A549 (cell line): ENCODE data around the gene GBGT1. TPM values are rescaled to one million over a fixed set of nuclear protein-coding genes. Genes with fewer than 3 reads are reported as not detected.

ENCODE experiments used
- ATAC-seq, 2 experiments: fragments of 200-7000 bp in 1 of 2; fragments of >200 bp in 1 of 2; cut with Nextera tagmentation in 1 of 2; cut with Tn5 transposase in 1 of 2; 3 replicates each; pipeline versions ENCODE4 v1.8.0 to v1.9.1; 2018 to 2020; ENCODE audit warnings: mild to moderate bottlenecking in 1 of 2, moderate library complexity in 1 of 2
- CTCF ChIA-PET: fragments of 300-600 bp; sonication (Branson Sonifier 250); formaldehyde crosslinking; extraction: SDS; loops from one replicate; lab custom pipeline; 2021; ENCODE audit warnings: antibody characterized with exemption, inconsistent platforms; lab: Yijun Ruan, JAX
- POLR2A ChIA-PET: fragments of 350-600 bp; formaldehyde crosslinking; extraction: SDS; loops from one replicate; lab custom pipeline; 2021; ENCODE audit warnings: antibody characterized with exemption, inconsistent platforms; lab: Yijun Ruan, JAX
- DNase-seq, 2 experiments: peaks; one replicate each; pipeline versions ENCODE4 v3.0.0 to v3.0.0-alpha.2; 2011 to 2016; ENCODE audit warnings: low read depth in 1 of 2, low spot score in 1 of 2
- FAIRE-seq: peaks from 2 replicates; lab custom pipeline; 2011; peaks lifted over from hg19 to GRCh38; lab: Jason Lieb, UNC
- H3K27ac ChIP-seq, 2 experiments: fragments of >200 bp; sonication (Bioruptor Twin); formaldehyde crosslinking; 3 replicates each; pipeline ENCODE4 v1.5.1; 2016 to 2017
- H3K4me1 ChIP-seq: fragments of >200 bp; sonication (Bioruptor Twin); formaldehyde crosslinking; 3 replicates; pipeline ENCODE4 v1.6.1; 2016
- H3K4me2 ChIP-seq: fragments of >200 bp; sonication (Bioruptor Twin); formaldehyde crosslinking; 3 replicates; pipeline ENCODE4 v1.6.1; 2016
- H3K4me3 ChIP-seq: fragments of >200 bp; sonication (Bioruptor Twin); formaldehyde crosslinking; 3 replicates; pipeline ENCODE4 v1.5.1; 2016
- H3K9me3 ChIP-seq: fragments of >200 bp; sonication (Bioruptor Twin); formaldehyde crosslinking; 3 replicates; pipeline ENCODE4 v1.6.1; 2016
- CEBPB ChIP-seq, 2 experiments: fragments of >200 bp in 1 of 2; sonication (Bioruptor Twin) in 1 of 2; formaldehyde crosslinking in 1 of 2; IDR thresholded peaks; 2 replicates each; pipeline ENCODE4 v1.6.1; 2012 to 2016
- CHD4 ChIP-seq: fragments of 200-600 bp; sonication (generic); IDR thresholded peaks from 2 replicates; pipeline ENCODE4 v1.6.1; 2016; ENCODE audit warnings: antibody characterized with exemption, mild to moderate bottlenecking, borderline replicate concordance
- FOSB ChIP-seq: fragments of 250-450 bp; sonication (Bioruptor Pico); IDR thresholded peaks from 2 replicates; pipeline ENCODE4 v1.5.0; 2020; ENCODE audit warnings: mild to moderate bottlenecking, moderate library complexity
- FOSL2 ChIP-seq, 2 experiments: fragments of 450-650 bp in 1 of 2; fragments of >200 bp in 1 of 2; sonication (Bioruptor Twin) in 1 of 2; formaldehyde crosslinking; IDR thresholded peaks; 2 replicates each; pipeline versions ENCODE4 v1.5.0 to v1.6.1; 2016 to 2020; ENCODE audit warnings: mild to moderate bottlenecking in 1 of 2, moderate library complexity in 1 of 2
- FOXS1 ChIP-seq: fragments of 250-450 bp; sonication (Bioruptor Pico); IDR thresholded peaks from 2 replicates; pipeline ENCODE4 v1.5.0; 2020; ENCODE audit warnings: mild to moderate bottlenecking, moderate library complexity
- GATA3 ChIP-seq: IDR thresholded peaks from 2 replicates; pipeline ENCODE4 v1.6.1; 2012; ENCODE audit warnings: borderline replicate concordance
- HDAC2 ChIP-seq: fragments of 200-600 bp; sonication (generic); IDR thresholded peaks from 2 replicates; pipeline ENCODE4 v1.6.1; 2016
- HES2 ChIP-seq: fragments of >200 bp; sonication (Bioruptor Twin); formaldehyde crosslinking; IDR thresholded peaks from 2 replicates; pipeline ENCODE4 v1.6.1; 2016
- HEYL ChIP-seq: fragments of 250-450 bp; sonication (Bioruptor Pico); IDR thresholded peaks from 2 replicates; pipeline ENCODE4 v1.8.0; 2021; ENCODE audit warnings: mild to moderate bottlenecking, moderate library complexity
- HOXA7 ChIP-seq: fragments of 250-450 bp; sonication (Bioruptor Pico); IDR thresholded peaks from 2 replicates; pipeline ENCODE4 v1.5.0; 2020; ENCODE audit warnings: mild to moderate bottlenecking, moderate library complexity
- JUN ChIP-seq, 2 experiments: fragments of >200 bp; sonication (Bioruptor Twin); formaldehyde crosslinking; IDR thresholded peaks; 2 replicates in 1 of 2; 3 replicates in 1 of 2; pipeline ENCODE4 v1.6.1; 2016 to 2017
- KDM1A ChIP-seq: fragments of 200-600 bp; sonication (generic); IDR thresholded peaks from 2 replicates; pipeline ENCODE4 v1.6.1; 2016; ENCODE audit warnings: low read depth, mild to moderate bottlenecking
- MAFK ChIP-seq: fragments of 450-650 bp; IDR thresholded peaks from 2 replicates; pipeline ENCODE4 v1.6.1; 2014; ENCODE audit not compliant: partially characterized antibody
- MAX ChIP-seq: IDR thresholded peaks from 2 replicates; pipeline ENCODE4 v1.6.1; 2012
- MYC ChIP-seq: IDR thresholded peaks from 2 replicates; pipeline ENCODE4 v1.6.1; 2012; ENCODE audit warnings: mild to moderate bottlenecking, inconsistent platforms, low read length, improper control_type of control experiment, borderline replicate concordance
- NR3C1 ChIP-seq: fragments of >200 bp; sonication (Bioruptor Twin); formaldehyde crosslinking; IDR thresholded peaks from 3 replicates; pipeline ENCODE4 v1.6.1; 2017
- RAD21 ChIP-seq, 2 experiments: fragments of >200 bp in 1 of 2; sonication (Bioruptor Twin) in 1 of 2; formaldehyde crosslinking in 1 of 2; IDR thresholded peaks in 1 of 2; conservative IDR thresholded peaks in 1 of 2; 2 replicates in 1 of 2; 3 replicates in 1 of 2; pipeline ENCODE4 v1.6.1; 2012 to 2018; ENCODE audit warnings: inconsistent platforms in 1 of 2
- RARB ChIP-seq: fragments of 250-450 bp; sonication (Bioruptor Pico); IDR thresholded peaks from 2 replicates; pipeline ENCODE4 v1.8.0; 2021; ENCODE audit warnings: mild to moderate bottlenecking, moderate library complexity
- RCOR1 ChIP-seq: fragments of 150-350 bp; IDR thresholded peaks from 2 replicates; pipeline ENCODE4 v1.6.1; 2014; ENCODE audit warnings: antibody characterized with exemption, low read length, low read depth
- RNF2 ChIP-seq: fragments of 200-600 bp; sonication (generic); IDR thresholded peaks from 2 replicates; pipeline ENCODE4 v1.6.1; 2016; ENCODE audit warnings: low read depth, mild to moderate bottlenecking, antibody characterized with exemption, moderate library complexity, borderline replicate concordance
- TFCP2L1 ChIP-seq: fragments of 250-450 bp; sonication (Bioruptor Pico); IDR thresholded peaks from 2 replicates; pipeline ENCODE4 v1.5.0; 2021; ENCODE audit warnings: mild to moderate bottlenecking
- USF2 ChIP-seq: fragments of 450-650 bp; IDR thresholded peaks from 2 replicates; pipeline ENCODE4 v1.6.1; 2014; ENCODE audit warnings: antibody characterized with exemption
- ZC3H11A ChIP-seq: fragments of 450-650 bp; IDR thresholded peaks from 2 replicates; pipeline ENCODE4 v1.6.1; 2014; ENCODE audit warnings: antibody characterized with exemption, mild to moderate bottlenecking
- ZNF302 ChIP-seq: fragments of 250-450 bp; sonication (Bioruptor Pico); IDR thresholded peaks from 2 replicates; pipeline ENCODE4 v1.9.0; 2021; ENCODE audit warnings: inconsistent platforms, mild to moderate bottlenecking, moderate library complexity
- WGBS: methylation state at CpG from one replicate; pipeline ENCODE4 v1.1.6; 2017; ENCODE audit errors: missing lambda C conversion rate; 5-methylcytosine and 5-hydroxymethylcytosine counted together
- polyA plus RNA-seq, 4 experiments: library from polyadenylated mRNA; depleted of rRNA in 3 of 4; stranded (reverse); fragments of >200 nt; fragmentation: RNase III in 1 of 4; extraction: RNeasy Plus Mini Kit Qiagen cat#74134 plus additional on column Dnase treatment in 1 of 4; gene quantifications; 2 replicates in 3 of 4; 3 replicates in 1 of 4; pipeline ENCODE4 v1.2.3, GENCODE V29; 2011 to 2017

Gene GBGT1
- polyA plus RNA-seq, 2 of the 4 experiments (the other 2 are of a cell fraction), result 1.7 to 2.4 TPM

DNA sequence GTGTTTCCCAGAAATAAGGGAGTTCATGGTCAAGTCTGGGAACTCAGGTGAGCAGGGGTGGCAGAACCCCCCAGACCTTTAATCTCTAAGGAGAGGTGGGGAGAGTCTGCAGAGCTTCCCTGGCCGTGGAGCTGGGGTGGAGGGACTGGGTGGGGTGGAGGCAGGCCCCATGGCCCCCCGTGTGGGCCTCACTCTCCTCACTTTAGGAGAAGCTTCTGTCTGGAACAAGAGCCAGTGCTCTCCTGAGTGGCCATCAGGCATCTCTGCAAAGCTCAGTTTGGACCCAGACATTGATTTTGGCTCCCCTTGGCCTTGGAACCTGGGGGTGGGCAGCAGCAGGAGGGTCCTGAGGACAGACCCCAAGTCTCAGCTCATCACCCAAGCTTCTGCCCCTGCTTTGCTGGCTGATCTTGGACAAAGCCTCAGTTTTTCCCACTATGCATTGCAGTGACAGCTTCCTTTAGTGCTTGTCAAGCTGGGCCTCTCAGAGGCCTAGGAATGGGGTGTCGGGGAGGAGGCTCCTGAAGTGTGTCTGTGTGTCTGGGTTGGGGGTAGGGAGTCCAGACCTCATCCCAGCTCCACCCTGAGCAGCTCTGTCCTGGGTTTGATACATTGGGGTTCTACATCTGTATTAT is 3.5 kb upstream of the GBGT1 start:
- Histone ChIP-seq H3K4me1 (peaks cover 46% of the 10 kb centered on the region), H3K4me3 (no peak overlapping the region), H3K9me3 (no peaks in the 10 kb centered on the region), H3K27ac (peak overlapping the region; percentile 40 to 56; a peak in 5 of 6 replicates), H3K4me2 (no peak overlapping the region)
- ChIA-PET POLR2A (interaction anchor here (0.8 kb wide), 1 partner anchor 137 kb away, joined by 3 read pairs; the partner anchor contains the start of gene GTF3C5), CTCF (interaction anchor here (1.2 to 3.7 kb wide), 8 partner anchors 8 to 163 kb away, joined by 3 to 24 read pairs (median 10); no protein-coding TSS in a partner anchor)
- TF ChIP-seq RCOR1 (no peak), MAFK (no peak), MYC (no peak), CHD4 (no peak), ZNF302 (CRISPR knock-in tag) (no peak), RNF2 (no peak), NR3C1 (no peak), ZC3H11A (no peak), KDM1A (no peak), RARB (CRISPR knock-in tag) (no peak), HEYL (CRISPR knock-in tag) (no peak)
- WGBS, result 58% methylated on average over 3 of the region's 3 CpGs
- DNase-seq, result no peak
- FAIRE-seq, result no peak
- ATAC-seq, result no peak

GRCh38 chr9:133166392-133166791 is 2.7 kb upstream of the GBGT1 start:
- no peak overlapping the region for H3K4me3 ChIP-seq
- POLR2A ChIA-PET, result no interaction called here
- CTCF ChIA-PET, result interaction anchor here (0.9 to 3.7 kb wide), 6 partner anchors 17 to 164 kb away, joined by 3 to 24 read pairs (median 10); no protein-coding TSS in a partner anchor
- no peaks in the 10 kb centered on the region for H3K9me3 ChIP-seq
- TF ChIP-seq RAD21 (conservative IDR thresholded peaks at IDR 0.05 in 1 of 2, IDR thresholded peaks at IDR 0.05 in 1 of 2) (no peak), GATA3 (no peak), JUN (IDR thresholded peaks at IDR 0.05) (no peak), NR3C1 (no peak), CEBPB (IDR thresholded peaks at IDR 0.05) (no peak), HDAC2 (no peak), MAX (no peak), HES2 (no peak), FOSL2 (IDR thresholded peaks at IDR 0.05) (no peak), FOSL2 (CRISPR knock-in tag; IDR thresholded peaks at IDR 0.05) (no peak), FOXS1 (CRISPR knock-in tag) (no peak), FOSB (no peak), RARB (CRISPR knock-in tag) (no peak), HOXA7 (CRISPR knock-in tag) (no peak), TFCP2L1 (no peak)
- H3K27ac ChIP-seq, result no peak overlapping the region
- no peak overlapping the region; the same call in 2 of the 3 replicates for H3K4me2 ChIP-seq
- DNase-seq (no peak), FAIRE-seq (no peak), ATAC-seq (no peak)
- 81% methylated on average over 17 of the region's 17 CpGs for WGBS
- H3K4me1 ChIP-seq, result peaks cover 46% of the 10 kb centered on the region

DNA sequence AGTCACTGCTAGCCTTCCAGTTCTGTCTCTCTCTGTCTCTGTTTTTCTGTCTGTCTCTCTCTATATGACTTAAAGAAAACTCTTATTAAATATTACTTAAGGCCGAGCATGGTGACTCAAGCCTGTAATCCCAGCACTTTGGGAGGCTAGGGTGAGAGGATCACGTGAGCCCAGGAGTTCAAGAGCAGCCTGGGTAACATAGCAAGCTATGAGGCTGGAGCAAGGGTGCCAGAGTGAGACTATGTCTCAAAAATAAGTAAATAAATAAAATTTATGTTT is 1.7 kb upstream of the GBGT1 start:
- Histone ChIP-seq H3K4me3 (no peak overlapping the region), H3K4me1 (peaks cover 46% of the 10 kb centered on the region), H3K9me3 (no peaks in the 10 kb centered on the region), H3K4me2 (peak overlapping the region; percentile 75), H3K27ac (peak overlapping the region; percentile 69 to 86)
- ChIA-PET POLR2A (no interaction called here), CTCF (interaction anchor here (3.6 kb wide), 1 partner anchor 21 kb away, joined by 20 read pairs; no protein-coding TSS in a partner anchor)
- 0 out of 2 replicates have a peak, but pooled peaks have one; percentile 12 for TF ChIP-seq USF2
- TF ChIP-seq ZNF302 (CRISPR knock-in tag), result no peak
- no peak for ATAC-seq
- WGBS, result 35% methylated on average over 2 of the region's 2 CpGs
- no peak for DNase-seq
- no peak for FAIRE-seq
